Duodenal mucosa (tissue), 2 donors: ENCODE data around the gene SEMA4B.
"Not testable (repeated sequence)": the region's sequence is repeated elsewhere in the genome, so short reads cannot be mapped to it uniquely, and the experiment has no call there.

Experiments used
- H3K27ac ChIP-seq: one replicate; pipeline ENCODE4 v1.7.0; 2013; ENCODE audit warnings: low read depth, low read length
- H3K27me3 ChIP-seq, 2 donors: one replicate each; pipeline ENCODE4 v1.7.0; 2013; ENCODE audit warnings: low read length in 2 of 2, control low read depth in 1 of 2; ENCODE audit not compliant: insufficient read depth in 2 of 2, control insufficient read depth in 1 of 2
- H3K36me3 ChIP-seq, 2 donors: one replicate each; pipeline ENCODE4 v1.7.0; 2013; ENCODE audit warnings: low read length in 2 of 2, control low read depth in 1 of 2; ENCODE audit not compliant: insufficient read depth in 2 of 2, control insufficient read depth in 1 of 2
- H3K4me1 ChIP-seq, 2 donors: one replicate each; pipeline ENCODE4 v1.7.0; 2013; ENCODE audit warnings: low read length in 2 of 2, control low read depth in 1 of 2; ENCODE audit not compliant: insufficient read depth in 2 of 2, control insufficient read depth in 1 of 2
- H3K4me3 ChIP-seq, 2 donors: one replicate each; pipeline ENCODE4 v1.7.0; 2013; ENCODE audit warnings: low read length in 2 of 2, low read depth in 1 of 2
- H3K9ac ChIP-seq, 2 donors: one replicate each; pipeline ENCODE4 v1.7.0; 2013; ENCODE audit warnings: low read length in 2 of 2, low read depth in 1 of 2
- H3K9me3 ChIP-seq, 2 donors: one replicate each; pipeline ENCODE4 v1.7.0; 2013; ENCODE audit warnings: low read length in 2 of 2, control low read depth in 1 of 2; ENCODE audit not compliant: control insufficient read depth in 1 of 2

SEMA4B gene

DNA sequence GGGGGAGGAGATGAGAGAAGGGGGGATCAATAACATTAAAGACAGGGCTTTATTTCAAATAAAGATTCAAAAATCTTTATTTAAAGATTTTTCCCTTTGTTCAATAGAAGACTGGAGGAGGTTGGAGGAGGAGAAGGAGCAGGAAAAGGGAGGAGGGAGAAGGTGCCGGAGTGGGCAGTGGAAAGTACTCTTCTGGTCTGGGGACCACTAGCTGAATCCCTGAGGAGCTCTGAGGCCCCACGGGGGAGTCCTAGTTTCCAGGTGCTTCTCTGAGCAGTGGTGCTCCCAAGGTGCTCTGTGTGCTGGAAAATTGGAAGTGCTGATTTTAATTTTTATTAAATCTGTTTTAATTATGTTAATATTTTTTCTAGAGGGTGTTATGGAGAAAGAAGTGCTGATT is 19.4 kb upstream of the SEMA4B start:
- no peaks in the 10 kb centered on the region for H3K36me3 ChIP-seq
- peaks cover 9 to 19% of the 10 kb centered on the region in 2 donors for H3K4me1 ChIP-seq
- H3K27me3 ChIP-seq: no peaks in the 10 kb centered on the region
- no peak overlapping the region for H3K27ac ChIP-seq
- no peaks in the 10 kb centered on the region for H3K9me3 ChIP-seq
- no peak overlapping the region for H3K9ac ChIP-seq
- no peak overlapping the region for H3K4me3 ChIP-seq

DNA sequence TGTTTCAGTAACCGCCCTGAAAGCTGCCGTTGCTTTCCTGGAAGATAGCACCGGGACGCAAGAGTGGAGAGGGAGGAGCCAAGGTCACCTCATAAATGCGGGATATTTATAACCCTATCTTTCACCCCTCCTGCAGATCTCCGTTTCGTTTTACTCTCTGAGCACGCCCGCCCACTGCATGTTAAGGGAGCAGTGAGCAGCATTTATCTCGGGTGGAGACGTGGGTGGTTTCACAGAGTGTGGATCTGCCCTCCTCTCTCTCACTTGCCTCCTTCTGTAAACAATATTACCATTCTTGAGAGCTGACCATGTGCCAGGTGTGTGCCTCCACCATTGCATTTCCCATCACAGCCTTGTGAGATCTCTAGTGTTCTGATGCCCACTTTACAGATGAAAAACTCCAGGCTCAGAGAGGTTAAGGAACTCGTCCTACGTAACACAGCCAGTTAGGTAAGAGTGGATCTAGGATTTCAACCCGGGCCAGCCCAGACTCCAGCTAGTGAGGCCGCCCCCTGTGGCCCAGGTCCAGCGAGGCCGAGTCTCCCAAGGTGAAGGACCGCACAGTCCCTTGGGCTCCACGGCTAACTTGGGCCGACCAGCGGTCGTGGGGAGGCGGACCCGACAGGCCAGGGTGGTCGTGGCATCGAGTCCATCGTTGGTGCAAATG is 16.9 kb upstream of the SEMA4B start:
- Histone ChIP-seq H3K4me3 (peak overlapping the region; percentile 50 to 78), H3K27me3 (no peaks in the 10 kb centered on the region), H3K9ac (peak overlapping the region; percentile 62 to 73), H3K36me3 (no peaks in the 10 kb centered on the region), H3K9me3 (no peaks in the 10 kb centered on the region), H3K4me1 (peaks cover 15 to 21% of the 10 kb centered on the region in 2 donors), H3K27ac (peak overlapping the region; percentile 95)

DNA sequence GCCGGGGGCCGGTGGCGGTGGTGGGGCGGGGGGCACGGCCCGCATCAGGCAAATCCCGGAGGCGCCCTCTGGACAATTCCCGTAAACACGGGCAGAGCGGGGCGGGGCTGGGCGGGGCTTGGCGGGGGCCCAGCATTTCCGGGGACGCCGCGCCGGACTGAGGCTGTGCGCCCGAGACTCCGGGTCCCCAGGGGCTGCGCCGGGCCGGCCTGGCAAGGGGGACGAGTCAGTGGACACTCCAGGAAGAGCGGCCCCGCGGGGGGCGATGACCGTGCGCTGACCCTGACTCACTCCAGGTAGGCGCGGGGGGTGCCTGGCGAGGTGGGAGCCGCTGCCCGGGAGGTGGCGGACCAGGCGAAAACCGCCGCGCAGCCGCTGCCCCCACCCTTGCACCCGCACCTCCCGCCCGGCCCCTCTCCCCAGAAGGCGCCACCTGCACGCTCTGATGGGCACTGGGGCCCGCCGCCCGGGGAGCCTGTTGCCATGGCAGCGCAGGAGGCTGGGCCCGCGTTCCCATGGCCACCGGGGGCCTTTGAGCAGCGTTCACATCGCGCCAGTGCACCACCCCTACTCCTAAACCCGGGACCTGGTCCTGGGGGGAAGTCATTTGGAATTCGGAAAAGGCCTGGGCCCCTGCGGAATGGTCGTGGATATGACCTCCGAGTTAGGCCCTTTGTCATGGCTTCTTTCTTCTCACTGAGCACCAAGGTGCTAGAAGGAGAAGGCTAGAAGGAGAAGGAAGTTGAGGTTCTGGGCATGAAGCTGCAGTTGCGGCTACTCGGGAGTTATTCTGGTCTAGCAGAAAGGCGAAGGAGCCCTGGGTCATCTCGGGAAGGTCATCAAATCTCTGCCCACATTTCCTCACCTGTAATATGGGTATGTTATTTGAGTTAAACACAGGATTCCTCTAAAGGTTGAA is 16.1 kb upstream of the SEMA4B start:
- Histone ChIP-seq H3K9me3 (no peaks in the 10 kb centered on the region), H3K4me1 (peaks cover 23 to 27% of the 10 kb centered on the region in 2 donors), H3K4me3 (peak overlapping the region; percentile 78 to 90), H3K27ac (peak overlapping the region; percentile 95), H3K9ac (peak overlapping the region; percentile 82 to 91), H3K27me3 (no peaks in the 10 kb centered on the region), H3K36me3 (no peaks in the 10 kb centered on the region)

DNA sequence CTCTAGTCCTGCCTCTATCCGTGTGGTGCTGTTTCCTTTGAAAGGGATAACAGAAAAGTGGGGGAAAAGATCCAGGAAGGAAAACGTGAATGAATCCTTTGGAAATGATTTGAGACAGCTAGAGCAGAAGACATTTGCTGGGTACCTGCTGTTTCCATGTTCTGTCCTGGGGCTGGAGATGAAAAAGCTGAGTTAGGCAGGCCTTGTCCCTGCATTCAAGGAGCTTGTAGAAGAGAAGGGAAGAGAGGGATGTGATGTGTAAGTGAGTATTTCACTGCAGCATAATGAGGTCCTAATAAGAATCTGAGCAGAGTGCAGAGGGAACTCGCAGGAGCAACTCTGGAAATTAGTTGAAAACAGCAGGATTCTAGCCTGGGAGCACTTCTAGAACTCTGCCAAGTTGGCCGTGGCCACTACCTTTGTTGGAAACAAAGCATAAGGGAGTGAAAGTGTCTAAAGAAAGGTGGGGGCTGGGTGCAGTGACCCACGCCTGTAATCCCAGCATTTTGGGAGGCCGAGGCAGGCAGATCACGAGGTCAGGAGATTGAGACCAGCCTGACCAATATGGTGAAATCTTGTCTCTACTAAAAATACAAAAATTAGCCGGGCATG is 13.8 kb upstream of the SEMA4B start:
- H3K9ac ChIP-seq: peak overlapping the region in 1 of 2 donors; percentile 38

DNA sequence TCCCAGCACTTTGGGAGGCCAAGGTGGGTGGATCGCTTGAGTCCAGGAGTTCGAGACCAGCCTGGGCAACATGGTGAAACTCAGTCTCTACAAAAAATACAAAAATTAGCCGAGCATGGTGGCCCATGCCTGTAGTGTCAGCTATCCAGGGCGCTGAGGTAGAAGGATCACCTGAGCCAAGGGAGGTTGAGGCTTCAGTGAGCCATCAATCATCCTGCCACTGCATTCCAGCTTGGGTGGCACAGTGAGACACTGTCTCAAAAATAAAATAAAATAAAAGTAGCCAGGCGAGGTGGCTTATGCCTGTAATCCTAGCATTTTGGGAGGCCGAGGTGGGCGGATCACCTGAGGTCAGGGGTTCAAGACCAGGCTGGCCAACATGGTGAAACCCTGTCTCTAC is 13.1 kb upstream of the SEMA4B start:
- not testable (repeated sequence) for H3K27ac ChIP-seq, H3K36me3 ChIP-seq, H3K27me3 ChIP-seq, H3K4me3 ChIP-seq, H3K9me3 ChIP-seq, H3K9ac ChIP-seq
- peaks cover 53 to 55% of the 10 kb centered on the region in 2 donors for H3K4me1 ChIP-seq

More for the DNA sequence above, 13.8 kb upstream of the SEMA4B start:
- no peak overlapping the region for H3K4me3 ChIP-seq
- no peaks in the 10 kb centered on the region for H3K27me3 ChIP-seq
- H3K36me3 ChIP-seq: no peaks in the 10 kb centered on the region
- H3K9me3 ChIP-seq: no peaks in the 10 kb centered on the region
- H3K4me1 ChIP-seq: peaks cover 46 to 50% of the 10 kb centered on the region in 2 donors
- no peak overlapping the region for H3K27ac ChIP-seq

DNA sequence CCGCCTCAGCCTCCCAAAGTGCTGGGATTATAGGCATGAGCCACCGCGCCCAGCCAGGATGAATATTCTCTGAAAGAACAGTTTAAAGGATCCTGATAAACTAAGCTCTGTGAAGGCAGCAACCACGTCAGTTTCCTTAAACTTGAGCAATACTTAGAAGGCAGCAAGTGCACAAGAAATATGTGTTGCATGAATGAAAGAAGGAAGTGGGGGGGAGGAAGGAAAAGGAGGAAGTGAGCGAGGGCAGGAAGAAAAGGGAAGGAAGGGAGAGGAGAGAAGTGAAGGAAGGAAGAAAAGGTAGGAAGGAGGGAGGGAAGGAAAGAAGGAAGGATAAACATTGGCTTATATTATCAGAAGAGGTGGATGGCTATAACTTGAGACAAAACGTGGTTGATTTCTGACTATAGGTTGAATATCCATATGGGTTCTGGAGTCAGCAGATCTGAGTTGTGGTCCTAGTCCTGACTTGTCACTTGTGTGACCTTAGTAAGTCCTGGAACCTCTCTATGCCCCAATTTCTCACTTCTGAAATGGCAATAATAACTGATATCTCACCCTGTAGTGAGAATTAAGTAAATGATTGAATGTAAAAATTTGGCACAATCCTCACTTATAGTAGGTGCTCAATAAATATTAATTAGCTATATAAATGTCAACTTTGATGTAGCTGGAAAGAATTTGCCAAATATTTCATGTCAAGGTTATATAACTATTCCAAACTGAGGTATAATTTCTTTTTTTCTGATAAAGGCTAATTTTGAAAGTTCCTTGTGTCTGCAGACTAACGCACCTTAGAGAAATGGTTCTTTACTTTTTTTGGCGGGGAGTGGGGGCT is 12.0 kb upstream of the SEMA4B start:
- Histone ChIP-seq H3K27me3 (no peaks in the 10 kb centered on the region), H3K4me1 (peaks cover 52 to 59% of the 10 kb centered on the region in 2 donors), H3K9me3 (no peaks in the 10 kb centered on the region), H3K9ac (no peak overlapping the region), H3K36me3 (no peaks in the 10 kb centered on the region), H3K27ac (no peak overlapping the region), H3K4me3 (no peak overlapping the region)

DNA sequence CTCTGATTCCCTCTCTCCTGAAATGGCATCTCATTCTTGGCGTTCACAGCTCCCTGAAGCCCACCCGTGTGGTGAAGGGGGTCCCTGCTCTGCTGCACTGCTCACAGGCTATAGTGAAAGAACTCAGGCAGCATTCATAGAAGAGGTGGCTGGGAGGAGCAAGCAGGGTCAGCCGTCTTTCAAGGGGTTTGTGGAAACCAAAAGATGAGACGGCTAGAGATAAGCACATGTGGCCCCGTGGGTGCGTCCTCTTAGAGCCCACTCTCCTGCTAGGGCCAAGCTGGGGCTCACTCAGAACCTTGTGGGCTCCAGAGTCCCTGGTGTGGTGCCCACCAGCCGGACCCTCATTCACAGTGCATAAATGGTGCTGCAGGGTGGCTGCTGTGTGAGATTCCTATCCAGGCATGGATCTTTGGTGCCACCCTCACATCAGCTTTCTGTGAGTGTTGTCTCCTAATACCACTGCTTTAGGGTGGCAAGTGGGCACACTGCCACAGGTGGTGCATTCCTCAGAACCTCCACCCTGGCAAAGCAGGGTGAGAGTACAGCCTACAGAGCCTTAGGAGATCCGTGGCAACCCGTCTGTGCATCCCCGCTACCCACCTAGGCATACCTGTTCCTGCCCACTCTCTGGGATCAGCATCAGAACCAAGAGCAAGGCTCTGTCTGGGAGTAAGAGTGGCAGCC is 11.2 kb upstream of the SEMA4B start:
- H3K9ac ChIP-seq: peak overlapping the region; percentile 49 to 56
- H3K4me1 ChIP-seq: peaks cover 47 to 56% of the 10 kb centered on the region in 2 donors

DNA sequence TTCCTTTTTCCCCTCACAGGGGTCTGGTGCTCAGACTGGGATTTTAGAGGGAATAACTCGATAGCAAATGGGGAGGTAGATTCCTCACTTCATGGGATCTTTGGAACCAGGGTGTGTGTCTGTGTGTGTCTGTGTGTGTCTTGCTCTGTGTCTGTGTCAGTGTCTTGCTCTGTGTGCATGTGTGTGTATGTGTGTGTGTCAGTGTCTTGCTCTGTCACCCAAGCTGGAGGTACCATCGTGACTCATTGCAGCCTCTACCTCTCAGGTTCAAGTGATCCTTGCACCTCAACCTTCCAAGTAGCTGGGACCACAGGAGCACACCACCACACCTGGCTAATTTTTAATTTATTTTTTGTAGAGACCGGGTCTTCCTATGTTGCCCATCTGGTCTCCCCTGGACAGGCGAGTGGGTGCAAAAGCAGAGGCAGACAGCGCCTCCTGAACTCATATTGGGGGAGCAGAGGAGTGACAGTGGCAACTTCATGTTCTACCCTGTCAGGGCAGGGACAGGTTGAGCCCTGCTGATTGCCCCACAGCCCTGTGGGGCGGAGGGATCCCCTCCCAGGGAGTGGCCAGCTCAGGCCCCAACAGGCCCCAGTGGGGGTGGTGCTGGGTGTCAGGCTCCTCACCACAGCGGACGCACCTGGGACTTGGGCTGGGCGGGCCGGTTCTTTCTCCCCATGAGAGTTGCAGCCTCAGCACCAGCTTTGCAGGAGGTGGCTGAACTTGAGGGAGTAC is 10.4 kb upstream of the SEMA4B start:
- Histone ChIP-seq H3K27me3 (no peaks in the 10 kb centered on the region), H3K4me1 (peaks cover 43 to 51% of the 10 kb centered on the region in 2 donors), H3K36me3 (no peaks in the 10 kb centered on the region), H3K9me3 (no peaks in the 10 kb centered on the region), H3K4me3 (peak overlapping the region in 1 of 2 donors; percentile 41), H3K27ac (peak overlapping the region; percentile 80), H3K9ac (peak overlapping the region; percentile 49 to 56)

More for the DNA sequence above, 11.2 kb upstream of the SEMA4B start:
- Histone ChIP-seq H3K27me3 (no peaks in the 10 kb centered on the region), H3K9me3 (no peaks in the 10 kb centered on the region), H3K36me3 (no peaks in the 10 kb centered on the region), H3K4me3 (peak overlapping the region; percentile 28 to 41), H3K27ac (peak overlapping the region; percentile 80)

DNA sequence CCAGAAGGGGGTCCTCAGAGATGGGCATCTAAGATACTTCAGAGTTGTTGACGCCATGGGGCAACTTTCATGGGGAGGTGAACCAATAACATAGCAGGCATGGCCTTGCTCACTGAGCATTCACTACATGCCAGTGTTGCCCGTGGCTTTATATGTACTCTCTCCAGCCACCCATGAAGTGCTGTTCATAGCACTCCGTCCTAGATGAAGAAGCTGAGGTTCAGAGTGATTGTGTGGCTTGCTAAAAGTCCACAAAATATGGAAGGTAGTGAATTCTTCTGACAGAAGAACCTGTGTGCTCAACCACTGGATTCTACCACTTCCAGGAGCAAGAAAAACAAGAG is 9.8 kb upstream of the SEMA4B start:
- Histone ChIP-seq H3K4me3 (no peak overlapping the region), H3K4me1 (peaks cover 43 to 51% of the 10 kb centered on the region in 2 donors), H3K27me3 (no peaks in the 10 kb centered on the region), H3K27ac (peak overlapping the region; percentile 80), H3K9me3 (no peaks in the 10 kb centered on the region), H3K9ac (peak overlapping the region; percentile 40 to 56), H3K36me3 (no peaks in the 10 kb centered on the region)
